AG09309 (cell line): ENCODE data around the gene DHX9.

ENCODE experiments used
- DNase-seq: peaks from one replicate; pipeline ENCODE4 v3.0.0-alpha.2; 2010; ENCODE audit warnings: low read depth
- H3K4me3 ChIP-seq: 2 replicates; pipeline ENCODE4 v1.5.1; 2011; ENCODE audit warnings: mild to moderate bottlenecking, low read depth, low read length, moderate library complexity; ENCODE audit not compliant: control insufficient read depth
- CTCF ChIP-seq: IDR thresholded peaks from 2 replicates; pipeline ENCODE4 v1.5.1; 2011; ENCODE audit warnings: mild to moderate bottlenecking, low read depth, low read length, inconsistent platforms; ENCODE audit not compliant: insufficient read depth, control insufficient read depth; ENCODE audit errors: missing control alignments

The DHX9 gene

GRCh38 chr1:182925661-182926060, 86.5 kb downstream of the DHX9 start:
- TF ChIP-seq CTCF: no peak
- no peak overlapping the region for H3K4me3 ChIP-seq
- DNase-seq: no peak

- DNase-seq: no peak
- H3K4me3 ChIP-seq: no peak overlapping the region
- no peak for TF ChIP-seq CTCF
These were observed 88.7 kb downstream of the DHX9 start for GRCh38 chr1:182927693-182928433.

GRCh38 chr1:182930985-182931384, 91.8 kb downstream of the DHX9 start:
- DNase-seq: no peak
- no peak overlapping the region for H3K4me3 ChIP-seq
- TF ChIP-seq CTCF: no peak

GRCh38 chr1:182935716-182936115, 96.6 kb downstream of the DHX9 start:
- H3K4me3 ChIP-seq: no peak overlapping the region
- no peak for TF ChIP-seq CTCF
- no peak for DNase-seq
